Prostate gland (tissue), 2 donors: ENCODE measurements around the gene GABRG3.

ENCODE experiments used
- CTCF ChIP-seq, 4 experiments: fragments of 200-600 bp in 2 of 4; fragments of 450-650 bp in 2 of 4; sonication (generic) in 2 of 4; IDR thresholded peaks; 1 replicate in 3 of 4; 2 replicates in 1 of 4; pipeline ENCODE4 v1.5.1; 2016 to 2019; ENCODE audit warnings: antibody characterized with exemption in 4 of 4, mild to moderate bottlenecking in 2 of 4, moderate library complexity in 2 of 4
- POLR2AphosphoS5 ChIP-seq: sonication (generic); formaldehyde crosslinking; IDR thresholded peaks from one replicate; pipeline ENCODE4 v1.6.1; 2017; ENCODE audit warnings: antibody characterized with exemption

- TF ChIP-seq CTCF (IDR thresholded peaks at IDR 0.05) (no peak), POLR2AphosphoS5 (no peak)
Measured at GRCh38 chr15:27123808-27124207, 152.8 kb downstream of the GABRG3 start.
